B cell (primary cell): Measurements from ENCODE around the gene MCF2L. TPM values are rescaled to one million over a fixed set of nuclear protein-coding genes. Genes with fewer than 3 reads are reported as not detected.

Experiments
- ATAC-seq: fragments of 200-7000 bp; cut with Tn5 transposase; one replicate; pipeline ENCODE4 v1.10.0; 2021; ENCODE audit warnings: low read depth, mild to moderate bottlenecking, moderate number of reproducible peaks, moderate library complexity
- CTCF ChIA-PET: fragments of 350-600 bp; sonication (Branson Sonifier 250); formaldehyde crosslinking; loops from one replicate; lab custom pipeline; 2021; ENCODE audit warnings: antibody characterized with exemption, inconsistent platforms; lab: Charles Lee
- POLR2A ChIA-PET: fragments of 350-600 bp; sonication (Branson Sonifier 250); formaldehyde crosslinking; loops from one replicate; lab custom pipeline; 2021; ENCODE audit warnings: antibody characterized with exemption; lab: Charles Lee
- DNase-seq: peaks from one replicate; pipeline ENCODE4 v3.0.0; 2013
- H2AFZ ChIP-seq: 2 replicates; pipeline ENCODE4 v1.6.1; 2012; ENCODE audit warnings: mild to moderate bottlenecking, low read depth, low read length; ENCODE audit not compliant: insufficient read depth, poor library complexity, severe bottlenecking
- H3K27ac ChIP-seq, 2 donors: 1 replicate in 1 of 2; 2 replicates in 1 of 2; pipeline ENCODE4 v1.5.1; 2012 to 2013; ENCODE audit warnings: low read length in 2 of 2, mild to moderate bottlenecking in 2 of 2, moderate library complexity in 1 of 2
- H3K27me3 ChIP-seq, 4 experiments: fragments of 200-600 bp in 1 of 4; sonication (generic) in 1 of 4; replicated peaks in 1 of 4; 1 replicate in 2 of 4; 2 replicates in 2 of 4; pipeline versions ENCODE4 v1.6.1 to v1.7.0; 2013 to 2016; ENCODE audit warnings: low read length in 3 of 4, mild to moderate bottlenecking in 2 of 4, mixed read lengths in 1 of 4, moderate library complexity in 1 of 4; ENCODE audit not compliant: insufficient read depth in 4 of 4, control insufficient read depth in 3 of 4; ENCODE audit errors: control extremely low read depth in 1 of 4
- H3K36me3 ChIP-seq, 2 experiments: replicated peaks in 1 of 2; 1 replicate in 1 of 2; 2 replicates in 1 of 2; pipeline versions ENCODE4 v1.6.1 to v1.7.1; 2013; ENCODE audit warnings: low read length in 1 of 2; ENCODE audit not compliant: insufficient read depth in 2 of 2, control insufficient read depth in 1 of 2; ENCODE audit errors: control extremely low read depth in 1 of 2, extremely low read depth in 1 of 2
- H3K4me1 ChIP-seq, 2 donors: fragments of 200-600 bp in 1 of 2; sonication (generic) in 1 of 2; 1 replicate in 1 of 2; 2 replicates in 1 of 2; pipeline versions ENCODE4 v1.5.1 to v1.6.1; 2013 to 2017; ENCODE audit warnings: low read length in 2 of 2; ENCODE audit not compliant: control insufficient read depth in 2 of 2, insufficient read depth in 2 of 2
- H3K4me2 ChIP-seq: replicated peaks from 2 replicates; pipeline ENCODE3; 2012; ENCODE audit warnings: mild to moderate bottlenecking, low read depth, low read length; ENCODE audit not compliant: poor library complexity, severe bottlenecking
- H3K4me3 ChIP-seq, 5 experiments: fragments of 200-600 bp in 1 of 5; sonication (generic) in 1 of 5; 1 replicate in 3 of 5; 2 replicates in 2 of 5; pipeline versions ENCODE4 v1.5.1 to v1.7.0; 2011 to 2016; ENCODE audit warnings: low read length in 4 of 5, mild to moderate bottlenecking in 4 of 5, low read depth in 2 of 5, control low read depth in 1 of 5, moderate library complexity in 1 of 5; ENCODE audit not compliant: insufficient read depth in 1 of 5; ENCODE audit errors: control extremely low read depth in 1 of 5, extremely low read depth in 1 of 5
- H3K79me2 ChIP-seq: fragments of 200-600 bp; sonication (generic); one replicate; pipeline ENCODE4 v1.6.0; 2016; ENCODE audit warnings: low read length; ENCODE audit not compliant: control insufficient read depth, insufficient read depth
- H3K9ac ChIP-seq: fragments of 200-600 bp; sonication (generic); 2 replicates; pipeline ENCODE4 v1.6.1; 2017; ENCODE audit warnings: mild to moderate bottlenecking, low read length, moderate library complexity
- H3K9me3 ChIP-seq, 3 donors: one replicate each; pipeline versions ENCODE4 v1.6.1 to v1.7.1; 2013; ENCODE audit warnings: low read length in 2 of 3; ENCODE audit not compliant: control insufficient read depth in 2 of 3, insufficient read depth in 1 of 3; ENCODE audit errors: control extremely low read depth in 1 of 3
- H4K20me1 ChIP-seq: 2 replicates; pipeline ENCODE4 v1.6.0; 2012; ENCODE audit warnings: mild to moderate bottlenecking, low read length; ENCODE audit not compliant: insufficient read depth, control insufficient read depth, poor library complexity, severe bottlenecking
- H3K27ac Mint-ChIP-seq: one replicate; pipeline ENCODE4 v1.8.0; 2021; ENCODE audit warnings: mixed read lengths
- H3K27me3 Mint-ChIP-seq: one replicate; pipeline ENCODE4 v1.8.0; 2021; ENCODE audit warnings: mixed read lengths
- H3K4me1 Mint-ChIP-seq: one replicate; pipeline ENCODE4 v1.8.0; 2021; ENCODE audit warnings: mixed read lengths
- H3K4me3 Mint-ChIP-seq: one replicate; pipeline ENCODE4 v1.8.0; 2021; ENCODE audit warnings: mixed read lengths
- H3K9me3 Mint-ChIP-seq: one replicate; pipeline ENCODE4 v1.8.0; 2022; ENCODE audit warnings: mixed read lengths; ENCODE audit not compliant: insufficient read depth
- EZH2 ChIP-seq: IDR thresholded peaks from 2 replicates; pipeline ENCODE4 v1.6.1; 2012; ENCODE audit warnings: borderline replicate concordance, low read depth, mild to moderate bottlenecking, moderate library complexity, low read length; ENCODE audit not compliant: insufficient read depth, poor library complexity, severe bottlenecking
- WGBS: methylation state at CpG from one replicate; pipeline ENCODE4 v1.1.5; 2013; ENCODE audit warnings: missing lambda C conversion rate; ENCODE audit not compliant: insufficient coverage; 5-methylcytosine and 5-hydroxymethylcytosine counted together
- intact Hi-C: fragments of 100-400 bp; cut with micrococcal nuclease; formaldehyde crosslinking; loops from one replicate; pipeline ENCODE4 v1.10.0; 2022
- polyA plus RNA-seq: library from polyadenylated mRNA; depleted of rRNA; stranded (reverse); fragments of >200 nt; gene quantifications from 2 replicates; pipeline ENCODE4 v1.2.3, GENCODE V29; 2012
- total RNA-seq, 2 donors: library from RNA; stranded (reverse); fragments of 120-200 nt in 1 of 2; gene quantifications; 1 replicate in 1 of 2; 2 replicates in 1 of 2; pipeline versions ENCODE4 v1.2.3 to v1.2.4, GENCODE V29; 2013 to 2022
- TF ChIP-seq, protein P1 (sequence below): fragments of 200-600 bp; IDR thresholded peaks from one replicate; pipeline ENCODE4 v1.8.0; 2022; ENCODE audit warnings: antibody characterized with exemption, mild to moderate bottlenecking

The MCF2L gene
- total and polyA plus RNA-seq, 2 donors (not counting 1 experiment from before 2014, with no cell fraction given) = 3.7 to 8.2 TPM

GRCh38 chr13:113105032-113105920 is 136.3 kb downstream of the MCF2L start, which contains the start of gene F7:
F7 (plus strand) TSS chr13:113105791; CDS start chr13:113105842, 51 bp downstream.
- no peak for DNase-seq
- WGBS = 88% methylated on average over 15 of the region's 17 CpGs
- TF ChIP-seq EZH2 = no peak
- TF ChIP-seq, protein P1, sequence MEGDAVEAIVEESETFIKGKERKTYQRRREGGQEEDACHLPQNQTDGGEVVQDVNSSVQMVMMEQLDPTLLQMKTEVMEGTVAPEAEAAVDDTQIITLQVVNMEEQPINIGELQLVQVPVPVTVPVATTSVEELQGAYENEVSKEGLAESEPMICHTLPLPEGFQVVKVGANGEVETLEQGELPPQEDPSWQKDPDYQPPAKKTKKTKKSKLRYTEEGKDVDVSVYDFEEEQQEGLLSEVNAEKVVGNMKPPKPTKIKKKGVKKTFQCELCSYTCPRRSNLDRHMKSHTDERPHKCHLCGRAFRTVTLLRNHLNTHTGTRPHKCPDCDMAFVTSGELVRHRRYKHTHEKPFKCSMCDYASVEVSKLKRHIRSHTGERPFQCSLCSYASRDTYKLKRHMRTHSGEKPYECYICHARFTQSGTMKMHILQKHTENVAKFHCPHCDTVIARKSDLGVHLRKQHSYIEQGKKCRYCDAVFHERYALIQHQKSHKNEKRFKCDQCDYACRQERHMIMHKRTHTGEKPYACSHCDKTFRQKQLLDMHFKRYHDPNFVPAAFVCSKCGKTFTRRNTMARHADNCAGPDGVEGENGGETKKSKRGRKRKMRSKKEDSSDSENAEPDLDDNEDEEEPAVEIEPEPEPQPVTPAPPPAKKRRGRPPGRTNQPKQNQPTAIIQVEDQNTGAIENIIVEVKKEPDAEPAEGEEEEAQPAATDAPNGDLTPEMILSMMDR = no peak
- ChIA-PET CTCF (no interaction called here), POLR2A (no interaction called here)
- no peaks in the 10 kb centered on the region for H3K79me2 ChIP-seq
- Mint-ChIP-seq H3K4me3 (no peak within 1 kb of the TSS), H3K27ac (no peak within 1 kb of the TSS), H3K27me3 (peaks cover 7% of the 10 kb centered on the region), H3K9me3 (no peaks in the 10 kb centered on the region), H3K4me1 (no peaks in the 10 kb centered on the region)
- peaks cover 0 to 3% of the 10 kb centered on the region in 2 donors for H3K4me1 ChIP-seq
- H3K4me2 ChIP-seq = no peak within 1 kb of the TSS
- ATAC-seq = no peak
- no peak within 1 kb of the TSS for H2AFZ ChIP-seq
- H3K9me3 ChIP-seq = peaks cover 0 to 11% (median 0%) of the 10 kb centered on the region in 3 donors
- H4K20me1 ChIP-seq = no peaks in the 10 kb centered on the region
- no peak within 1 kb of the TSS for H3K9ac ChIP-seq
- no peak within 1 kb of the TSS for H3K4me3 ChIP-seq
- peaks cover 0 to 13% (median 0%) of the 10 kb centered on the region in 4 experiments for H3K27me3 ChIP-seq
- no peak within 1 kb of the TSS for H3K27ac ChIP-seq
- intact Hi-C loops = no loop called here
- no peaks in the 10 kb centered on the region for H3K36me3 ChIP-seq

DNA sequence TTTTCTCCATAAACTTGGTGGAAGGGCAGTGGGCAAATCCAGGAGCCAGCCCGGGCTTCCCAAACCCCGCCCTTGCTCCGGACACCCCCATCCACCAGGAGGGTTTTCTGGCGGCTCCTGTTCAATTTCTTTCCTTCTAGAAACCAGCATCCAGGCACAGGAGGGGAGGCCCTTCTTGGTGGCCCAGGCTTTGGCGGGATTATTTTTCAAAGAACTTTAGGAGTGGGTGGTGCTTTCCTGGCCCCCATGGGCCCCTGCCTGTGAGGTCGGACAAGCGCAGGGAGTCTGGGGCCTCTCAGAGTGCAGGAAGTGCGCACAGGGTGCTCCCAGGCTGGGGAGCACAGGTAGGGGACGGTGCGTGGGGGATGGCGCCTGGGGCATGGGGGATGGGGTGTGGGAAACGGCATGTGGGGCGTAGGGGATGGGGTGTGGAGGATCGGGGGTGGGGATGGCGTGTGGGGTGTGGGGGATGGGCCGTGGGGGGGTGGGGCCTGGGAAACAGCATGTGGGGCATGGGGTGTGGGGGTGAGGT is 137.0 kb downstream of the MCF2L start:
- peaks cover 0 to 13% (median 0%) of the 10 kb centered on the region in 3 donors for H3K9me3 ChIP-seq
- H3K36me3 ChIP-seq = no peaks in the 10 kb centered on the region
- 54% methylated on average over 9 of the region's 16 CpGs for WGBS
- no peak overlapping the region for H3K4me2 ChIP-seq
- ChIA-PET POLR2A (no interaction called here), CTCF (no interaction called here)
- H3K4me1 ChIP-seq = peaks cover 0 to 3% of the 10 kb centered on the region in 2 donors
- H3K27ac ChIP-seq = no peak overlapping the region
- no peaks in the 10 kb centered on the region for H3K4me1 Mint-ChIP-seq
- DNase-seq = no peak
- intact Hi-C loops = no loop called here
- H3K79me2 ChIP-seq = no peaks in the 10 kb centered on the region
- peaks cover 7% of the 10 kb centered on the region for H3K27me3 Mint-ChIP-seq
- no peak overlapping the region for H3K9ac ChIP-seq
- H3K27ac Mint-ChIP-seq = no peak overlapping the region
- H3K9me3 Mint-ChIP-seq = no peaks in the 10 kb centered on the region
- H3K27me3 ChIP-seq = peaks cover 0 to 18% (median under 1%) of the 10 kb centered on the region in 4 experiments
- no peak overlapping the region for H2AFZ ChIP-seq
- no peak overlapping the region for H3K4me3 ChIP-seq
- ATAC-seq = no peak
- TF ChIP-seq, protein P1 = no peak
- TF ChIP-seq EZH2 = no peak
- no peaks in the 10 kb centered on the region for H4K20me1 ChIP-seq
- no peak overlapping the region for H3K4me3 Mint-ChIP-seq
